Left colon (tissue), 2 donors: ENCODE measurements around the gene FBXL4. TPM values are rescaled to one million over a fixed set of nuclear protein-coding genes. Genes with fewer than 3 reads are reported as not detected.
A peak's percentile ranks its signal among the peaks of the same experiment; 100 is the strongest.

Experiments
- ATAC-seq: fragments of 200-7000 bp; cut with Tn5 transposase; one replicate; pipeline ENCODE4 v1.9.1; 2020; ENCODE audit warnings: mild to moderate bottlenecking, moderate library complexity
- DNase-seq, 2 donors: peaks; one replicate each; pipeline ENCODE4 v3.0.0-alpha.2; 2020
- intact Hi-C, 2 donors: fragments of 100-400 bp; cut with DNase I in 1 of 2; cut with micrococcal nuclease in 1 of 2; formaldehyde crosslinking; loops; one replicate each; pipeline versions ENCODE4 v1.11.2 to v1.14.0; 2022; cut with DNase I, micrococcal nuclease
- total RNA-seq, 2 donors: library from RNA; stranded (reverse); fragmentation: NEBNext Ultra II Directional; extraction: Animal tissue kit (Norgen Biotek cat#: 25700); gene quantifications; one replicate each; pipeline ENCODE4 v1.2.1, GENCODE V29; 2021
- donor health status: DM: no; HTN: no; CAD: no.
- donor health status: DM: yes; HTN: yes; CAD: no.

Gene FBXL4
- total RNA-seq, 2 donors from 2014 or later: 16.0 to 17.9 TPM

DNA sequence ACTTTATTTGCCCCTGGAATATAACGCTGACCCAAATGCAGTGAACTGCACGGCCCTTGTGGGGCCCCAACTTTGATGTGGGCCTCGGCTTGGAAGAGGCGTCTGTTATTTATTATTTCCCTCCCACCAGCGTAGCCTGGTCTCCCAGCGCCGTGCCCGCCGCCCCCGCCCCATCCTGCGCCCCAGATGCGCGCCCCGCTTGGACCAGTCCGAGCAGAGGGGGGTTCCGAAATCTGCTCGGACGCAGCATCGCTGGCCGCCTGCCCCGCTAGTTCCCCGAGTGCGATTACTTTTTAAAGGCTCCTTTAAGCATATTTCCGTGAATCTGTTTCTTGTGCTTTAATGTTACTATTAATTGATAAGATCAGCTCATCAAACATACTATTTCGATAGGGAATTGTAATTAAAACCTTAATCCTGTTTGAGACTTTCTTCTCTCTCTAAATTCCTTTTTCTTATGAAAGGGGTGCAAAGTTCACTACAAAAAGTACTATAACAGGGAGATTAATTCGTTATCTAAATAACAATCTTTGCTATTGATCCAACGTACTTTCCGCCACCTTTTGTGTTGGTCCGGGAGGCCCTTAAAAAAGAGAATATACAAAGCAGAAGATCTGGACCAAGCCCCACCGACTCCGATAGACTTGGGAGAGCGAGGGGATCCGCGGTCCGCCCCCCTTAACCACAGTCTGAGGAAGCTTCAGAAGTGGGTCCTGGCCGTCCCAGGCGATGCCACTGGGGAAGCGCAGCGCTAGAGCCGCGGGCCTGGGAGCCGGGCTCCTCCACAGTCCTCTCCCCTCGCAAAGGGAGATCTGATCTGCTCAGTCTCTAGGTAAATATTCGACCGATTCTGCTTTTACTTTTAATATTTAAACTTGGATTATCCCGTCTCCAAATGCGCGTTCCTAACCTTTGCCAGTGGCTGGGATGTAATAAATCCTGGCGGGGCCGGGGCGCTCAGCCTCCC is 103.2 kb downstream of the FBXL4 start:
- intact Hi-C loops: loop anchor here in 1 of 2 donors (5.0 kb wide), 1 partner anchor 1347 kb away; no protein-coding TSS in a partner anchor
- DNase-seq (no peak), ATAC-seq (no peak)

- ATAC-seq: no peak
- intact Hi-C loops: no loop called here
- DNase-seq: no peak
These were observed 104.2 kb downstream of the FBXL4 start for GRCh38 chr6:98843271-98844243.

- DNase-seq (no peak), ATAC-seq (no peak)
- intact Hi-C loops: no loop called here
These were observed 105.2 kb downstream of the FBXL4 start for GRCh38 chr6:98842342-98843180.

GRCh38 chr6:98841621-98842341 is 106.0 kb downstream of the FBXL4 start:
- intact Hi-C loops: no loop called here
- no peak for DNase-seq
- ATAC-seq: no peak

- intact Hi-C loops: no loop called here
- no peak for DNase-seq
- no peak for ATAC-seq
These were observed 106.7 kb downstream of the FBXL4 start for GRCh38 chr6:98840996-98841513.

- no peak for ATAC-seq
- DNase-seq: no peak
- intact Hi-C loops: no loop called here
These were observed 107.4 kb downstream of the FBXL4 start for GRCh38 chr6:98840385-98840784.

DNA sequence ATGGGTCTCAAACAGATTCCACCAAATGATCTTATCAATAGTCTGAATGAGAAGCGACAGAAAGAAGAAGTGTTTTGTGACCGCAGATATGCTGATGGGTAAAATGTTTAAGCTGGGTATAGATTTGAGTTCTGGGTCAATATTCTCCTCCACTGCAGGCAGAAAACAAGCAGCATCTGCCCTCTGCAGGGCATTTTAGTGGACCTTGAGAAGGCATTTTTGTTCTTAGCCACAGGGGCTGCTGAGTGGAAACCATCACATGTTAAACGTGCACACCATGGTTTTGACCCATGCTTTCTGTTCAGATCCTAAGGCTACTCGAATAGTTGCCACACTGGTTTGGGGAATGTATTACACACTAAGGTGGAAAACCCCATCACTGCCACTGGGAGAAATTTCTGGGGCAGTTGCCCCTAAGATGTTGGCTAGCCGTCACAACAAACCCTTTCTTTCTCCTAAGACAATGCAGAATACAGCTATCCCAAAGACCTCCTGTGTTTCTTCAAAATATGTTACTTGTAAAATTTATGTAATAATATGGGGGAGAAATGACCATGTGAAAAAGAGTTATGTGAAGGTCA is 107.9 kb downstream of the FBXL4 start:
- no peak for ATAC-seq

DNA sequence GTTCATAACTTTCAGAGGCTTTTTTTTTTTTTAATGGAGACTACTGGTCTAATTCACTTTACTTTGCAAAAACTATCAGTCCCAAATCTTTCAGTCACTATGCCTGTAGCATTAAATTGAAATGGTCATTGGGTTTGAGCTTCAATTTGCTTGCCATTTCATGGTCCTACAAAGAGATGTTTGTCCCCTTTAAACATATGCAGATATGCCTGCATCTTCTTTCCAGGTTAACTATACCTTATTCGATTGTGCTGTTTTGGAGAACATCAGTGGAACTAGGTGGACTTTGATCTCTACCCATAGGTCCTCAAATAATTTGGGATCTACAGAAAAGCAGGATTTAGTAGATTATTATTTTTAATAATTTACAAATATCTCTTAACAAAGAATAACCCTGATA is 108.8 kb downstream of the FBXL4 start:
- ATAC-seq (no peak), DNase-seq (no peak)
- intact Hi-C loops: no loop called here

More for the DNA sequence above, 107.9 kb downstream of the FBXL4 start:
- intact Hi-C loops: no loop called here
- no peak for DNase-seq

DNA sequence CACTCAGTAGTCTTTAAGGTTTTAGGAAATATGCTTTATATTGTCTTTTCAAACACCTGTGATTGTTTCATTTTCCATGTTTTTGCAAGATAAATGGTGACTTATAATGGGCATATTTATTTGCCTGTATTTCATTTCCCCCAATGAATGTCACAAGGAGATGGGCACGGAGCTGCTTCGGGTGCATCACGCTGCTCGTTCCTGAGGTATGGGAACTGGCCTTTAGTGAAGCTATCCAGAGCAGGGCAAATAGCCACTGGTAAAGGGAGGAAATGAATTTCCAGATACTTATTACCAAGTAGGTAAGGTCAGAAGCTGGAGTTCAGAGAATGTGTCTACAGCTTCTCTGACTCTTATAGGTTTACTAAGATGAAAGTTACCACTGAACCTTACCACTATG is 109.7 kb downstream of the FBXL4 start:
- intact Hi-C loops: no loop called here
- DNase-seq: no peak
- ATAC-seq: no peak

DNA sequence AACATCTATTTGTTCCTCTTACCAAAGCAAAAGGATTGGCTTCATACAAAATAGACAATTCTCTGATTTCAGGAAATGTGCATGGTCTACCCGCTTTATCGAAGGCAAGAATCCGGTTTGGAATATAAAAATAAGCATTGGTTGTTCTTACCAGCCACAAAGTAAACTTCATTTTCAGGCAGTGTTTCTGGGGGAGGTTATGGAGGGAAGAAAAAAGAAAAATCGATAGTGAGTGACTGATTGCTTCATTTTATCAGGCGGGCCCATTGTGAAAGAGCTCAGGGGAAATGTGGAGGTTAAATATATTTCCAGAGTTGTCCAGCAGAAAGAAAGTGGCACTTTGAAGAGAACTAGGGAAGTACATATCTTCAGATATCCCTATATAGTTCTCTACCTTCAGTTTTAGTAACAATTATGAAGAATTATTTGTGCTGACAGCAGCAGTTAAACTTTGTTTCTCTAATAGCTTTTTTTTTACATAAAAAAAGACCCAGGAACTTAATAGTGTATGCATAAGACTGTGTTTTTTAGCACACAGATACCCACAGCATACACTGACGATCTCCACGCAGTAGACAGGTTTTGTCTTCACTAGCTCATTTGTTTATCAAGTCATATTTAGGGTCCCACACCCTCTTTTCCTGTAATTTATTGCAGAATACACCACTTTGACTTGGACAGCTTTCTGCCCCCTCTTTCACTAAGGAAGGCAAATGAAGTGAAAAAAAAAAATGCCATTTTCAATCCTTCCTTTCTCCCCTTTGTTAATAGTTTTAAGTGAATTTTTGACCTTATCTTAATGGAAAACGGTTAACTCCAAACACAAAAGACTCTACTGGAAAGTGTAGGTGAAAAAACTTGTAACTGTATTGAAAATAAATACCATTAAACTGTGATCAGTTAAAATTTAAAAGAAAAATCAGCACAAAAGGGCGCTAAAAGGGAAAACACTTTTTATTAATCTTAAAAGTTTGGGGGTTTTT is 110.5 kb downstream of the FBXL4 start:
- ATAC-seq (no peak), DNase-seq (no peak)
- intact Hi-C loops: no loop called here

- intact Hi-C loops: no loop called here
- no peak for DNase-seq
- ATAC-seq: no peak
These were observed 111.5 kb downstream of the FBXL4 start for GRCh38 chr6:98836025-98836961.

GRCh38 chr6:98835149-98836024 is 112.4 kb downstream of the FBXL4 start:
- DNase-seq (no peak), ATAC-seq (no peak)
- intact Hi-C loops: no loop called here

- DNase-seq: peak; percentile 51 to 70
- intact Hi-C loops: no loop called here
- peak; percentile 84 for ATAC-seq
These were observed 113.4 kb downstream of the FBXL4 start, which contains the start of gene POU3F2 for GRCh38 chr6:98834060-98835031. Gene POU3F2, plus strand, starts transcription at chr6:98834574. Its CDS starts 300 bp downstream, at chr6:98834874.
